Measurements from ENCODE around the gene NADK2. TPM values are rescaled to one million over a fixed set of nuclear protein-coding genes. Genes with fewer than 3 reads are reported as not detected.

NADK2 gene
- total and polyA plus RNA-seq, 9 of the 15 experiments (the other 6 are each of a cell fraction or from before 2014, with no cell fraction given): 10.6 to 41.0 (median 24.0) TPM

- TF ChIP-seq MGA (IDR thresholded peaks at IDR 0.05): no peak
- no peak for TF ChIP-seq HDAC8 (tag; IDR thresholded peaks at IDR 0.05)
- no peak for TF ChIP-seq TBL1XR1 (IDR thresholded peaks at IDR 0.05; ENCODE audit: low read length in 2 of 2)
- TF ChIP-seq ZBTB8A (IDR thresholded peaks at IDR 0.05; ENCODE audit: partially characterized antibody): no peak
Observed at GRCh38 chr5:36242534-36243485, 1.1 kb upstream of the NADK2 start (continued).

Measured in K562 (cell line).